Measurements from ENCODE around the gene AOPEP. TPM values are rescaled to one million over a fixed set of nuclear protein-coding genes. Genes with fewer than 3 reads are reported as not detected.
A peak's percentile ranks its signal among the peaks of the same experiment; 100 is the strongest.

AOPEP gene
- total and polyA plus RNA-seq, 10 donors: 14.8 to 86.1 (median 51.3) TPM

DNA sequence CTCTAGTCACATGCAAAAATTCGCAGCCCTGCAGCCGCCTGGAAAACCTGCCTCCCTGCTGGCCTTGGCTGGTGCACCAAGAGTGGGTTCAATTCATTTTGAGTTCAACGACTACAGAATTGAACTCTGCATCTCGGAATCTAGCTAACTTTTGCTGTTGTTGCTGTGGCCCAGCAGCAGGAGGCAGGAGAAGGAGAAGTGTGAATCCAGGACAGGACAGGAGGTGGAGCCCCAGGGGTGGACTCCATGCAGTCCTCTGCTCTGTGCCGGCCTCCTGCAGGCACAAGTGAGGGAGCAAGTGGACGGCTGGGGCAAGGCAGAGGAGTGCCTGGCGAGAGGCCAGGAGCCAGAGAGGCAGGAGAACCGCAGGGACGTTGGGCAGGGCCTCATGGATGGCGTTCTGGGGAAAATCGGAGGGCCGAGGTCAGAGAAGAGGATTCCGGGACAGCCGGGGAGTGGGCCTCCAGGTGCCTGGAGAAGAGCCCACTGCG, 376.8 kb downstream of the AOPEP start:
- DNase-seq: no peak
- TF ChIP-seq, protein P1, sequence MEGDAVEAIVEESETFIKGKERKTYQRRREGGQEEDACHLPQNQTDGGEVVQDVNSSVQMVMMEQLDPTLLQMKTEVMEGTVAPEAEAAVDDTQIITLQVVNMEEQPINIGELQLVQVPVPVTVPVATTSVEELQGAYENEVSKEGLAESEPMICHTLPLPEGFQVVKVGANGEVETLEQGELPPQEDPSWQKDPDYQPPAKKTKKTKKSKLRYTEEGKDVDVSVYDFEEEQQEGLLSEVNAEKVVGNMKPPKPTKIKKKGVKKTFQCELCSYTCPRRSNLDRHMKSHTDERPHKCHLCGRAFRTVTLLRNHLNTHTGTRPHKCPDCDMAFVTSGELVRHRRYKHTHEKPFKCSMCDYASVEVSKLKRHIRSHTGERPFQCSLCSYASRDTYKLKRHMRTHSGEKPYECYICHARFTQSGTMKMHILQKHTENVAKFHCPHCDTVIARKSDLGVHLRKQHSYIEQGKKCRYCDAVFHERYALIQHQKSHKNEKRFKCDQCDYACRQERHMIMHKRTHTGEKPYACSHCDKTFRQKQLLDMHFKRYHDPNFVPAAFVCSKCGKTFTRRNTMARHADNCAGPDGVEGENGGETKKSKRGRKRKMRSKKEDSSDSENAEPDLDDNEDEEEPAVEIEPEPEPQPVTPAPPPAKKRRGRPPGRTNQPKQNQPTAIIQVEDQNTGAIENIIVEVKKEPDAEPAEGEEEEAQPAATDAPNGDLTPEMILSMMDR (IDR thresholded peaks at IDR 0.05 in 8 of 11, conservative IDR thresholded peaks at IDR 0.05 in 3 of 11): no peak
- TF ChIP-seq POLR2AphosphoS5 (IDR thresholded peaks at IDR 0.05): peak in 2 of 3 donors; percentile 44 to 45
- no peaks in the 10 kb centered on the region for H3K27me3 ChIP-seq (replicated peaks in 1 of 7)
- H3K36me3 ChIP-seq: peaks cover 0 to 73% (median 4%) of the 10 kb centered on the region in 6 donors
- H3K9me3 ChIP-seq: no peaks in the 10 kb centered on the region
- 77 to 94% (median 87%) methylated on average over 14 to 15 of the region's 15 CpGs for WGBS, 5 donors
- H3K4me1 ChIP-seq: peaks cover 0 to 34% (median 10%) of the 10 kb centered on the region in 6 donors
- no peak overlapping the region for H3K4me3 ChIP-seq
- H3K27ac ChIP-seq: peak overlapping the region in 2 of 8 donors; percentile 2 to 15
- intact Hi-C loops (cut with DNase I; ENCODE audit: low total_unique reads): no loop called here

DNA sequence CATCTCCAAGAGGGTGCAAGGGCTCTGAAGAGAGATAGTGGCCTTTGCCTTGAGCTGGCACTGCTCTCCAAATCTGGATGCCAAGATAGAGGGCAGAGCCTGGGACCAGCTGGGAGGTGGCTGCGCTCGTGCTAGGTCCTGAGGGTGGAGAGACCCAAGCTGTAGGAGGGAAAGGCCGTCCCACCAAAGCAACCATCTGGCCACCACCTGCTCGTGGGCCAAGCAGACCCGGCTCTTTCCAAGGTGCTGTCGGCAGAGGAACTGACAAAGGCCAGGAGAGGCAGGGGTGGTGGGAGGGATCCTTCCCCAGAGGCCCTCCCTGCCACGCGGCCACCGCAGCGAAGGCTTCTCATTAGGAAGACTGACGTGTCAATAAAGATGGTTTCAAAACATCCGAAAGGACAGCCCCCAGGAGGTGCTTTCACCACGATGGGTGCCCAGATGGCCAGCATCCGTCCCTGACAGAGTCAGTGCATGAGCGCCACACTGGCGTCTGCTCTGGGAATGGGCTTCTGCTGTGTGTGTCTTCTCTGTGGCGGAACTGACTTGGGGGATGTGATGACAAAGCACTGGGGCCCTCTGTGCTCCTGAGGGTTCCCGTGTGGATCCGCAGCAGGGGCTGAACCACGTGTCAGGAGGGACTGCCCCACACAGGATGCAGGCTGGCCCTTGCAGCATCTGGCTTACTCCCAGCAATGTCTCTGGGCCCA, 377.5 kb downstream of the AOPEP start:
- intact Hi-C loops (cut with DNase I; ENCODE audit: low total_unique reads): no loop called here

DNA sequence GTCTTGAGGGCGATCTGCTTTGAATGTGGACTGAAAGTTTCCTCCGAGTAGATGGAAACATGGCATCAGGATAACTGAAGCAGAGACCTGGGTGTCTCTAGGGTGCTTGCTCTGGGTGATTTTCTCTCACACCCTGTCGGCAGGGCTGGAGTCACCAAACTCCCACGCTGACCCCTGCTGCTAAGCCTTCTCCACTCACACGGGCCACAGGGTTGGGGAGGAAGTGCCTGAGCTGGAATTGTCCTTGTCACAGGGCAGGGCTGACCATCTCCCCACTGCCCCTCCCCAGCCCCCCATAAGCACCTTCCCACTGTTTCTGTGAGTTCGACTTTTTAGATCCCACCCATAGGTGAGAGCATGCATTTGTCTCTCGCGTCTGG, 378.1 kb downstream of the AOPEP start:
- TF ChIP-seq POLR2AphosphoS5 (IDR thresholded peaks at IDR 0.05) (no peak), POLR2A (IDR thresholded peaks at IDR 0.05) (no peak)
- TF ChIP-seq, protein P1 (IDR thresholded peaks at IDR 0.05 in 8 of 11, conservative IDR thresholded peaks at IDR 0.05 in 3 of 11): no peak
- no peak for DNase-seq
- Histone ChIP-seq H3K4me3 (no peak overlapping the region), H3K9me3 (no peaks in the 10 kb centered on the region), H3K36me3 (peaks cover 0 to 72% (median 4%) of the 10 kb centered on the region in 6 donors), H3K4me1 (peaks cover 0 to 36% (median 7%) of the 10 kb centered on the region in 6 donors), H3K27ac (peak overlapping the region in 2 of 8 donors; percentile 15 to 26), H3K27me3 (replicated peaks in 1 of 7) (no peaks in the 10 kb centered on the region)
- intact Hi-C loops (cut with DNase I; ENCODE audit: low total_unique reads): no loop called here
- 71 to 88% (median 83%) methylated on average over 7 to 8 of the region's 8 CpGs for WGBS, 5 donors

More for the DNA sequence above, 377.5 kb downstream of the AOPEP start:
- WGBS, 5 donors: 60 to 82% (median 75%) methylated on average over 19 to 20 of the region's 20 CpGs
- Histone ChIP-seq H3K27ac (peak overlapping the region in 4 of 8 donors; percentile 2 to 26 (median 18)), H3K9me3 (no peaks in the 10 kb centered on the region), H3K36me3 (peaks cover 0 to 73% (median 4%) of the 10 kb centered on the region in 6 donors), H3K27me3 (replicated peaks in 1 of 7) (no peaks in the 10 kb centered on the region), H3K4me3 (no peak overlapping the region), H3K4me1 (peaks cover 0 to 31% (median 7%) of the 10 kb centered on the region in 6 donors)
- TF ChIP-seq, protein P1 (IDR thresholded peaks at IDR 0.05 in 8 of 11, conservative IDR thresholded peaks at IDR 0.05 in 3 of 11): no peak
- peak in 1 of 3 donors; percentile 11 for TF ChIP-seq POLR2AphosphoS5 (IDR thresholded peaks at IDR 0.05)
- TF ChIP-seq POLR2A (IDR thresholded peaks at IDR 0.05): no peak
- DNase-seq: no peak

DNA sequence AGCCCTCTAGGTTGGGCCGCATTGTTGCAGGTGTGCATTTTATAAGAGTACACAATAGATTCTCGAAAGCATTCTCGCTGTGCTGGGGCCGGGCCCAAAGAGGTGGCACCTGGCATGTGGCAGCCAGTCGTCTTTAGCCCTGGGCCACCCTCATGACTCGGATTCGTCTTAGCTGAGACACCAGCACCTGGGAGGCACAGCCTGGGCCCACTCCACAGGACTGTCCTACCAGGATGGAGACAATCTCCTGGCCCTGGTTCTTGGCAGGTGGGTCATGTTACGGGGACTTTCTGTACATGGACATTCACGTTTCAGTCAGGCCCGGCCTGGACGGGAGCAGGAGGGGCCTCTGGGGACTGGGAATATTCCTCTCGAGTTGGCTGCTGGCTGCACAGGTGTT, 378.5 kb downstream of the AOPEP start:
- no peak for TF ChIP-seq POLR2A (IDR thresholded peaks at IDR 0.05)
- TF ChIP-seq, protein P1 (IDR thresholded peaks at IDR 0.05 in 8 of 11, conservative IDR thresholded peaks at IDR 0.05 in 3 of 11): no peak
- TF ChIP-seq POLR2AphosphoS5 (IDR thresholded peaks at IDR 0.05): no peak
- Histone ChIP-seq H3K27ac (peak overlapping the region in 1 of 8 donors; percentile 15), H3K4me3 (no peak overlapping the region), H3K9me3 (no peaks in the 10 kb centered on the region), H3K4me1 (peaks cover 0 to 36% (median 7%) of the 10 kb centered on the region in 6 donors), H3K27me3 (replicated peaks in 1 of 7) (no peaks in the 10 kb centered on the region), H3K36me3 (peaks cover 0 to 72% (median 4%) of the 10 kb centered on the region in 6 donors)
- no peak for DNase-seq
- intact Hi-C loops (cut with DNase I; ENCODE audit: low total_unique reads): no loop called here
- WGBS, 5 donors: 94 to 99% (median 95%) methylated on average over 12 of the region's 12 CpGs

Measured in spleen (tissue), 11 donors.